Measurements from ENCODE around the gene MAP1LC3B2.
A peak's percentile ranks its signal among the peaks of the same experiment; 100 is the strongest.

Gene MAP1LC3B2

GRCh38 chr12:116595672-116596071 is 36.5 kb downstream of the MAP1LC3B2 start:
- no peak for DNase-seq (ENCODE audit: low read depth)

DNA sequence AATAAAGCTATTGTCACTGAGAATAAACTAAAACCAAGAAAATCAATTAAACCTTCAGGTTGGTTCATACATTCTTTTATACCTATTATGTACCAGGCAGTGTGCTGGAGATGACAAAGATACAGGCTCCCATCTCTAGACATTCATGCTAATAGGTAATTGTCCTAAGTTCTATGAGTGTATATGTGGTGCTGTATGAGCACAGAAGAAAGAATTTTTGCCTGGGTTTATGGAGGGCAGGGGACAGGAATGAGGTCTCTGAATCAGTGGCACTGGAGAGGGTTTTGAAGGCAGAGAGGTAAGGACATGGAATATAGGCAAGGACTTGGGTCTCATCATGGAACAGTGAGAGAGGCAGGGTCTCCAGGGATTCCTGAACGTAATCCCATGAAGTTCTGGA is 38.7 kb downstream of the MAP1LC3B2 start:
- no peak for DNase-seq (ENCODE audit: low read depth)

DNA sequence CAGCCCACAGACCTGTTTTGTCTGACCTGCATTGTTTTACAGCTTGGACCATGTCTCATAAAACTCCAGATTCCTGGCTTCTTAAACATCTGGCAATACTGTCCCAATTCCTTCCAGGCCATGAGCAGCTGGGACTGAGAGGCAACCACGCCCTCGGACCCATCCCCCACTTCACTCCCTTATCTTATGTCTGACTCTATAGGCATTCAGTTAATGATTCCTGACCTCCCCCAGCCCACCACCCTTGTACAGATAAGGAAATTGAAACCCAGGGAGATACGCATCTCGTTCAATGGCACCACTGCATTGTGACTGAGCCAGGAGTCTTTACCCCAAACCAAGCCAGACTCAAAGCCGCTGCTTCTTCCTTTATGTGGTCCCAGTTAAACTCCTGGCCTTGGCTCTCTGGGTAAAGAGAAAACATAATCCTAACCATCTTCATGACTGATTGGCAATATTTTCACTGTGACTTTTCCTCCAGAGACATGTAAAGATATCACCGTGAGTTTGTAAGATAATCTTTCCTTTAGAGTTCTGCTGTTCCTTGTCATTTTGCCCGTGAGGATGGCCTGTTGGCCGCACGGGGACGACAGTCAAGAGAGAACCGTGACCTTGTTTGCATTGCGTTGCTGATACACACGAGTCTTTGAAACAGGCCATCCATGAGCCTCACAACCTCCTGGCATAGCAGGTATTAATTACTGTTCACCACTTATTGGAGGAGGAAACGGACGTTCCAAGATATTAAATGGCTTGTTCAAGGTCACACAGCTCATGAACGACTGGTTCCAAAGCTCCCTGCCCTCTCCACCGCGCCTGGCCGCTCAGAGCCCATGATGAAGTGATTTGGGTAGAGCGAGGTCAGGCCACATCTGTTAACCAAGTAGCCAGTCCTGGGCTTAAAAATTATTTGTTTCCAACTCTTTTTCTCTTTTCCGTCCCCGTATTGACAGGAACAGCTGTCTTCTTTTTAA is 39.4 kb downstream of the MAP1LC3B2 start:
- no peak for DNase-seq (ENCODE audit: low read depth)

GRCh38 chr12:116599285-116600136 is 40.3 kb downstream of the MAP1LC3B2 start:
- peak; percentile 28 for DNase-seq (ENCODE audit: low read depth)

- DNase-seq (ENCODE audit: low read depth): no peak
These were observed 42.1 kb downstream of the MAP1LC3B2 start for GRCh38 chr12:116600959-116601918.

- DNase-seq (ENCODE audit: low read depth): no peak
These were observed 43.0 kb downstream of the MAP1LC3B2 start for GRCh38 chr12:116601933-116602810.

DNA sequence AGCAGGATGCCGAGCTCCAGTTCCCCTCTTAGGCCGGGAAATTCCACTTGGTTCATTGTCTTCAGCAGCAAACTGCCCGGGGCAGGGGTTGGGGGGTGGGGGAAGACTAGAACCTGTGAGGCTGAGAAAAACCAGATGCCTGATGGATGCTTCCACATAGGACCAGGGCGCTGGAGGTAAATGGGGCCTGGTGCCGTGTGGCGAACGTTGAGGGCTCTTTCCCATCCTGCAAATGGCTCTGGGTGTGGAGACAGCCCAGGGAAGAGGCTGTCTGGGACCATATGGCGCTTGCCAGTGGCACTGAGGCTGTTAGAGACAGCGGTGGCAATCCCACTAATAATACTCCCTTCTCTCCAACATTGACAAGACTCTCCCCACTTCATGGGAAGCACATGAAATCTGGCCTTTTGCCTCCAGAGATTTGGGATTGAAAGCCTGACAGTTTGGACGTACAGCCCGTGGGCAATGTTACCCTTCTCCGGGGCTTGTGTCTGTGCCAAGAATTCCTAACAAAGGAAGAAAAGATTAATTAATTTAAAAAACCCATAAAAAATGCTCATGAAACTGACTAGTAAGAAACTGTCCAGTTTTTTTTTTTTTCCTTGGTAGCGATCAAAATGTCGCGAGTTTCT is 44.5 kb downstream of the MAP1LC3B2 start:
- no peak for DNase-seq (ENCODE audit: low read depth)

DNA sequence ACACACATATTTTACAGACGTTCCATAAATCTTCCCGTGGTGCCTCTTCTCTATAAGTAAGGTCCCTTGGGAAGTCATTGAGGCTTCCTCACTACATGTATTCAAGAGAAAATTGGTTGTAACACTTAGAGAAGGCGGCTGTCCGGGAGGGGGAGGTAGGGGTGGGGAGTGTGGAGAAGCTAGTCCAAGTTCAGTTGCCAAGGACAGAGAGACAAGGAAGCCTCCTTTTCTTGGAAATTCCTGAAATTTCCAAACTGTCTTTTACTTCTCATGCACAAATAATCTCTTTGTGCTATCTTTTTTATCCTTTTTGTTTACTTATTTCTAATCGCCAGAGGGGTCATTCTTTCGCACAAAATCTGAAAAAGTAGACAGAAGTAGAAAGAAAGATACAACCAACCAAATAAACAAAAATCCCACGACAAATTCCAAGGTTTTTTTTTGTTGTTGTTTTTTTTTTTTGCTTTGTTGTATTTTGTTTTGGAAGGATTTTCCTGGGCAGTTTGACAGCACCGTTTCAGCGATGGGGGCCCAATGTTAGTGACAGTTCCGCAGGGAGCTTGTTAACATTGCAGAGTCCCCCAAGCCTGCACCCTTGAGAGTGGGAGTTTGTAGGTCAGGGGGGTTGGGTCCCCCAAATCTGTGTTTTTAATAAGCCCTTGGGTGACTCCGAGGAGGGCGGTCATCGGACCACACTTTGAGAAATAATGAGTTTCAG is 45.2 kb downstream of the MAP1LC3B2 start:
- DNase-seq (ENCODE audit: low read depth): no peak

- no peak for DNase-seq (ENCODE audit: low read depth)
These were observed 45.9 kb downstream of the MAP1LC3B2 start for GRCh38 chr12:116604951-116605641.

DNA sequence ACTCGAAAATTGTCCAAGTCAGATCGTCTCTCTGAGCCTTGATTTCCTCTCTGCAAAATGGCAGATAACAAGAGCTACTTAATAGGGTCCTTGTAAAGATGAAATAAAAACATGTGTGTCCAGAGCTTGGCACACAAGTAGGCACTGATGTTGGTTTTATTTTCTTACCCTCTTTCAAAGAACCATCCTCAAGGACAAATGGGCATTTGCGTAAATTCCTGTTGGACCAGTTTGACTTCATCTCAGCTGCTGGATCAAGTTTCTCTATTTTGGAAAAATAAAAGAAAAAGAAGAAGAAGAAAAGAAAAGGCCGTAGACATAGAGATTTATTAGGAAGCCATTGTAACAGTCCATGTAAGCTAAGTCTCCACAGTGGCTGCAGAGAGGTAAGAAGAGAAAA is 47.2 kb downstream of the MAP1LC3B2 start:
- no peak for DNase-seq (ENCODE audit: low read depth)

DNA sequence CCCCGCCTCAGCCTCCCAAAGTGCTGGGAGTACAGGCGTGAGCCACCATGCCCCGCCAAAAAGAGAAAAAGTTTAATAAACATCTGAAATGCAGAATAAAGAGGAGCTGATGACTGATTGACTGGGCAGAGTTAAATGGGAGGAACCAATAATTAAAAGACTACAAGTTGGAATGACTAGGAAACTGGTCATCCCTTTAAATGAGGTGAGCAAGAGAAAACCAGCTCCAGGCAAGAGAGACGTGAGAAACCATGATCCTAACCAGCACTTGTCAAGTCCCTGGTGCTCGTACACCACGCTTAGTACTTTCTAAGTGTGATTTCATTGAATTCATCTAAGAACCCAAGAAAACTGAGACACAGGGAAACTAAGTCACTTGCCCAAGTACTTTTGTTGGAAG is 47.9 kb downstream of the MAP1LC3B2 start:
- DNase-seq (ENCODE audit: low read depth): no peak

DNA sequence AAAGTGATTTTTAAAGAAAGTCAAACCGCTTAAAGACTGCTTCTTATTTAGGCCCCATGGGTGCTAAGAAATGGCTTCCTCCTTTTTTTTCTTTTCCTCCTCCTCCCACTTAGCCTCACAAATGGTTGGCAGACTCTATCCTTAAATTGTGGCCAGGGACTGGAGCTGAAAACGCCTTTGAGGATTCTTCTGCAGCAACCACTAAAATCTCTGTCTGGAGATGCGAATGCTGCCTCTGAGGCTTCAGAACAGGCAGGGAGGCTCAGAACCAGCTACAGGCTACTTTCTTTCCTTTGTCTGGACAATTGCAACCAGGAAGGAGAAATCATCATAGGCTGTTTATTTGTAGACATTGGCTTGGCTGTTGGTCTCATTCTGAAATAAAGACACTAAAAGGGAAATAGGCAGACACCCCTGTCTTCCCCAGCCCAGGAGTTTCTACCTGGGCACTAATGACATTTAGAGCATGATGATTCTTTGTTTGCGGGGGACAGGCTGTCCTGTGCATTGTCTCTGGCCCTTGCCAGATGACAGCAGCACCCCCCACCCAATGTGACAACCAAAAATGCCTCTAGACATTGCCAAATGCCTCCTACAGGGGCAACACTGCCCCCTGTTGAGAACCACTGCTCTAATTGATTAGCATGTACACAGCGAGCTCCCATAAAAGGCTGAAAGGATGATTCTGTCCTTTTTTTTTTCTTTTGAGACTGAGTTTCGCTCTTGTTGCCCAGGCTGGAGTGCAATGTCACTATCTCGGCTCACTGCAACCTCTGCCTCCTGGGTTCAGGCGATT is 50.3 kb downstream of the MAP1LC3B2 start:
- no peak for DNase-seq (ENCODE audit: low read depth)

- DNase-seq (ENCODE audit: low read depth): no peak
These were observed 51.9 kb downstream of the MAP1LC3B2 start for GRCh38 chr12:116610971-116611541.

GRCh38 chr12:116612436-116612835 is 53.3 kb downstream of the MAP1LC3B2 start:
- no peak for DNase-seq (ENCODE audit: low read depth)

DNA sequence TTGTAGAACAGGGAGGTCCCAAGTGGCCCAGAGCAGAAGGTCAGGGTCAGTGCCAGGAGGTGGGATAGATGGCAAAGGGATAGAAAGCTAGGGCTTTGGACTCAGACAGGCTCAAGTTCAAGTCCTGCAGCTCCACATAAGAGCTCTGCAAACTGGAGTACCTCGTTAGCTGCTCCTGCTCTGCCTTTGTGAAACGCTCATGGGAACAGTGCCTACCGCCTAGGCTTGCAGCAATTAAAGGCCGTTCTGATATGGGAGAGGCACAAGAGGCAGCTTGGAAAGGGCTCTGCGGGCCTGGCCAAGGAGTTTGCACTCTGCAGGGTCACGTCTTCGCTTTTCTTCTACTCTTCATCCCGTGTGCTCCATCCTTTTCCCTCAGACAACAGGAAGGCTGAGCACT is 54.1 kb downstream of the MAP1LC3B2 start:
- no peak for DNase-seq (ENCODE audit: low read depth)

DNA sequence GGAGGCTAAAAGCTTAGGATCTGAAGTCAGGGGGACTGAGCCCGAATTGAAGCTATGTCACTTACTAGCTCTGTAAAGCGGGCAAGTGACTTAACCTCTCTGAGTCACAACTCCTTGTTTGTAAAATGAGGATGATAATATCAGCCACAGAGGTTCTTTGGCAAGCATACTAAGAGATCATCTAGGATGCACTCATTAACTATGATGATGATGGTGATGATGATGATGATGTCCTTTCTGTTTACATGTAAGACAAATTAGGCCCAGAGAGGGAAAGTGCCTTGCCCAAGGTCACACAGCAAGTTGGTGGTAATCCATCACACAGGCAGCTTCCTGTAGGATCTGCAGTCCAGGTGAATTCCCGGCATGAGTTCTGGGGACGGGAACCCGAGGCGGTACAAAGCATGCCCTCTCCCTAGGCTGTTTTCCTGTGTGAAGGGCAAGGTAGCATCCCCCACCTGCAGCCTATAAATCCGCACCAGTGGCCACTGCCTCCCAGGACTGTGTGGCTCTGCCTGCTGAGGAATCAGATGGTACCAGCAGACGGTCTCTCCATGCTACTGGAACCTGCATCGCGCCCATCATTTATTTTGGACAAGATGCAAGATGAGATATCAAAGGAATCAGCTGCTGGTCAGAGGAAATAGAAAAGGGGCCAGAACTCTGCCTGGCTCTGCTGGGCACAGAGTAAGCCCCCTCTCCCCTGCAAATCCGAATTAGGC is 55.2 kb downstream of the MAP1LC3B2 start:
- DNase-seq (ENCODE audit: low read depth): no peak
